OCI-LY7 (cell line): ENCODE data around the gene RAB31.

Source experiments
- EZH2phosphoT487 ChIP-seq: fragments of 200-600 bp; sonication (generic); IDR thresholded peaks from 2 replicates; pipeline ENCODE4 v1.6.1; 2018; ENCODE audit warnings: low read depth, borderline replicate concordance, mild to moderate bottlenecking, mixed run types, antibody characterized with exemption, low read length, moderate library complexity, mixed read lengths
- TF ChIP-seq, protein P1 (sequence below): fragments of 200-600 bp; sonication (generic); conservative IDR thresholded peaks from 2 replicates; pipeline ENCODE4 v1.5.1; 2014; ENCODE audit warnings: mild to moderate bottlenecking, antibody characterized with exemption, low read length, moderate library complexity, mixed read lengths

DNA sequence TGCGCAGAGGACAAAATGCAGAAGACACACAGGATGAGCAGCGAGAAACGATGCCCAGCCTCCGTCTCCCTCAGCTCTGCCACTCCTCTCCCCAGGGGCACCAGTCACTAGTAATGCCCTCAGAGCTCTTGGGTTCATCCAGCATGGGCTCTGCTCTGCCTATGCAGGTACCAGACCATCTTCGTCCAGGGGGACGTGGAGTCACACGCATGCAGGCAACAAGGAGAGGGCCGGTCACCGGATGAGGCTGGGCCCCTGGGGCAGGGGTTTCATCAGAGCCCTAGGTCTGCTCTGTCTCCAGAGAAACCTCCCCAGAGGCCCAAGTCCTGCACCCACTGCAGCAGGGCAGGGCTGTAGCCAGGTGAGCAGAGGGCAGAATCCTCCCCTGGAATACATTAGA, 23.9 kb downstream of the RAB31 start:
- TF ChIP-seq, protein P1, sequence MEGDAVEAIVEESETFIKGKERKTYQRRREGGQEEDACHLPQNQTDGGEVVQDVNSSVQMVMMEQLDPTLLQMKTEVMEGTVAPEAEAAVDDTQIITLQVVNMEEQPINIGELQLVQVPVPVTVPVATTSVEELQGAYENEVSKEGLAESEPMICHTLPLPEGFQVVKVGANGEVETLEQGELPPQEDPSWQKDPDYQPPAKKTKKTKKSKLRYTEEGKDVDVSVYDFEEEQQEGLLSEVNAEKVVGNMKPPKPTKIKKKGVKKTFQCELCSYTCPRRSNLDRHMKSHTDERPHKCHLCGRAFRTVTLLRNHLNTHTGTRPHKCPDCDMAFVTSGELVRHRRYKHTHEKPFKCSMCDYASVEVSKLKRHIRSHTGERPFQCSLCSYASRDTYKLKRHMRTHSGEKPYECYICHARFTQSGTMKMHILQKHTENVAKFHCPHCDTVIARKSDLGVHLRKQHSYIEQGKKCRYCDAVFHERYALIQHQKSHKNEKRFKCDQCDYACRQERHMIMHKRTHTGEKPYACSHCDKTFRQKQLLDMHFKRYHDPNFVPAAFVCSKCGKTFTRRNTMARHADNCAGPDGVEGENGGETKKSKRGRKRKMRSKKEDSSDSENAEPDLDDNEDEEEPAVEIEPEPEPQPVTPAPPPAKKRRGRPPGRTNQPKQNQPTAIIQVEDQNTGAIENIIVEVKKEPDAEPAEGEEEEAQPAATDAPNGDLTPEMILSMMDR = no peak
- TF ChIP-seq EZH2phosphoT487 = no peak
